ENCODE results near the gene SNX13.
"Not testable (repeated sequence)": the region's sequence is repeated elsewhere in the genome, so short reads cannot be mapped to it uniquely, and the experiment has no call there.

The SNX13 gene

GRCh38 chr7:17814058-17814457, 126.2 kb downstream of the SNX13 start:
- DNase-seq, result no peak
- no peaks in the 10 kb centered on the region for H3K4me1 ChIP-seq
- no peak overlapping the region for H3K4me3 ChIP-seq
- TF ChIP-seq, protein P1, sequence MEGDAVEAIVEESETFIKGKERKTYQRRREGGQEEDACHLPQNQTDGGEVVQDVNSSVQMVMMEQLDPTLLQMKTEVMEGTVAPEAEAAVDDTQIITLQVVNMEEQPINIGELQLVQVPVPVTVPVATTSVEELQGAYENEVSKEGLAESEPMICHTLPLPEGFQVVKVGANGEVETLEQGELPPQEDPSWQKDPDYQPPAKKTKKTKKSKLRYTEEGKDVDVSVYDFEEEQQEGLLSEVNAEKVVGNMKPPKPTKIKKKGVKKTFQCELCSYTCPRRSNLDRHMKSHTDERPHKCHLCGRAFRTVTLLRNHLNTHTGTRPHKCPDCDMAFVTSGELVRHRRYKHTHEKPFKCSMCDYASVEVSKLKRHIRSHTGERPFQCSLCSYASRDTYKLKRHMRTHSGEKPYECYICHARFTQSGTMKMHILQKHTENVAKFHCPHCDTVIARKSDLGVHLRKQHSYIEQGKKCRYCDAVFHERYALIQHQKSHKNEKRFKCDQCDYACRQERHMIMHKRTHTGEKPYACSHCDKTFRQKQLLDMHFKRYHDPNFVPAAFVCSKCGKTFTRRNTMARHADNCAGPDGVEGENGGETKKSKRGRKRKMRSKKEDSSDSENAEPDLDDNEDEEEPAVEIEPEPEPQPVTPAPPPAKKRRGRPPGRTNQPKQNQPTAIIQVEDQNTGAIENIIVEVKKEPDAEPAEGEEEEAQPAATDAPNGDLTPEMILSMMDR (IDR thresholded peaks at IDR 0.05), result no peak
- H3K27me3 ChIP-seq, result no peaks in the 10 kb centered on the region
- peaks cover 0 to 13% (median 0%) of the 10 kb centered on the region in 3 donors for H3K9me3 ChIP-seq
- H3K27ac ChIP-seq, result no peak overlapping the region
- intact Hi-C loops (cut with DNase I; ENCODE audit: low total_unique reads), result no loop called here
- H3K36me3 ChIP-seq, result peaks cover 13 to 32% (median 24%) of the 10 kb centered on the region in 3 donors

GRCh38 chr7:17809215-17809614, 131.1 kb downstream of the SNX13 start:
- H3K27ac ChIP-seq; DNase-seq; H3K4me1 ChIP-seq; H3K27me3 ChIP-seq; H3K4me3 ChIP-seq; intact Hi-C loops (cut with DNase I; ENCODE audit: low total_unique reads): not testable (repeated sequence)
- Histone ChIP-seq H3K36me3 (peaks cover 18 to 24% (median 19%) of the 10 kb centered on the region in 3 donors), H3K9me3 (peaks cover 0 to 13% (median 0%) of the 10 kb centered on the region in 3 donors)

DNA sequence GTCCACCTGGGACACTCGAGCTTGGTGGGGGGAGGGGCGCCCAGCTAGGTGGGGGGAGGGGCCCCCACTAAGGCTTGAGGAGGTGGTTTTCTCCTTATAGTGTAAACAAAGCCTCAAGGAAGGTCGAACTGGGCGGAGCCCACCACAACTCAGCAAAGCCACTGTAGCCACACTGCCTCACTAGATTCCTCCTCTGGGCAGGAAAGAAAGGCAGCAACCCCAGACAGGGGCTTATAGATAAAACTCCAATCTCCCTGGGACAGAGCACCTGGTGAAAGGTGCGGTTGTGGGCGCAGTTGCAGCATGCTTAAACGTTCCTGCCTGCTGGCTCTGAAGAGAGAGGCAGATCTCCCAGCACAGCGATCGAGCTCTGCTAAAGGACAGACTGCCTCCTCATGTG, 133.1 kb downstream of the SNX13 start:
- peaks cover 0 to 7% (median 0%) of the 10 kb centered on the region in 3 donors for H3K9me3 ChIP-seq
- H3K4me3 ChIP-seq, result no peak overlapping the region
- no peaks in the 10 kb centered on the region for H3K4me1 ChIP-seq
- H3K27me3 ChIP-seq, result no peaks in the 10 kb centered on the region
- DNase-seq, result no peak
- H3K36me3 ChIP-seq, result peaks cover 13 to 26% (median 16%) of the 10 kb centered on the region in 3 donors
- no peak overlapping the region for H3K27ac ChIP-seq
- TF ChIP-seq, protein P1 (IDR thresholded peaks at IDR 0.05), result no peak
- intact Hi-C loops (cut with DNase I; ENCODE audit: low total_unique reads), result no loop called here

GRCh38 chr7:17806631-17807030, 133.7 kb downstream of the SNX13 start:
- intact Hi-C loops (cut with DNase I; ENCODE audit: low total_unique reads), result no loop called here
- DNase-seq, result no peak
- Histone ChIP-seq H3K9me3 (peaks cover 0 to 4% (median 0%) of the 10 kb centered on the region in 3 donors), H3K27ac (no peak overlapping the region), H3K4me1 (no peaks in the 10 kb centered on the region), H3K36me3 (peaks cover 10 to 23% (median 11%) of the 10 kb centered on the region in 3 donors), H3K27me3 (no peaks in the 10 kb centered on the region), H3K4me3 (no peak overlapping the region)
- TF ChIP-seq, protein P1 (IDR thresholded peaks at IDR 0.05), result no peak

- no peaks in the 10 kb centered on the region for H3K4me1 ChIP-seq
- no peak overlapping the region for H3K4me3 ChIP-seq
- no peaks in the 10 kb centered on the region for H3K9me3 ChIP-seq
- DNase-seq, result no peak
- H3K36me3 ChIP-seq, result peaks cover 31 to 43% (median 39%) of the 10 kb centered on the region in 3 donors
- TF ChIP-seq, protein P1 (IDR thresholded peaks at IDR 0.05), result no peak
- no peaks in the 10 kb centered on the region for H3K27me3 ChIP-seq
- intact Hi-C loops (cut with DNase I; ENCODE audit: low total_unique reads), result no loop called here
- H3K27ac ChIP-seq, result no peak overlapping the region
These were observed 138.2 kb downstream of the SNX13 start for GRCh38 chr7:17802056-17802455.

GRCh38 chr7:17792075-17792936, 148.0 kb downstream of the SNX13 start:
- TF ChIP-seq, protein P1 (IDR thresholded peaks at IDR 0.05), result no peak
- H3K27ac ChIP-seq, result no peak overlapping the region
- intact Hi-C loops (cut with DNase I; ENCODE audit: low total_unique reads), result no loop called here
- H3K27me3 ChIP-seq, result no peaks in the 10 kb centered on the region
- no peak for DNase-seq
- H3K4me1 ChIP-seq, result no peaks in the 10 kb centered on the region
- H3K36me3 ChIP-seq, result peaks cover 22 to 34% (median 31%) of the 10 kb centered on the region in 3 donors
- no peaks in the 10 kb centered on the region for H3K9me3 ChIP-seq
- H3K4me3 ChIP-seq, result no peak overlapping the region
